GM12864 (cell line): Measurements from ENCODE around the gene PADI2.

Experiments used
- DNase-seq: peaks from one replicate; pipeline ENCODE4 v3.0.0-alpha.2; 2011; ENCODE audit warnings: low read depth
- H3K4me3 ChIP-seq: 2 replicates; pipeline ENCODE4 v1.5.1; 2011; ENCODE audit warnings: mild to moderate bottlenecking, low read depth, low read length, control low read depth
- CTCF ChIP-seq: IDR thresholded peaks from 2 replicates; pipeline ENCODE4 v1.5.1; 2011; ENCODE audit warnings: low read depth, mild to moderate bottlenecking, moderate library complexity, low read length, control low read depth, inconsistent platforms; ENCODE audit errors: missing control alignments

The PADI2 gene

GRCh38 chr1:17117451-17118265 lies 1.6 kb downstream of the PADI2 start:
- no peak for DNase-seq
- no peak for TF ChIP-seq CTCF
- H3K4me3 ChIP-seq = no peak overlapping the region

GRCh38 chr1:17116643-17117042 lies 2.6 kb downstream of the PADI2 start:
- DNase-seq = no peak
- TF ChIP-seq CTCF = no peak
- no peak overlapping the region for H3K4me3 ChIP-seq

GRCh38 chr1:17113963-17114362 lies 5.3 kb downstream of the PADI2 start:
- TF ChIP-seq CTCF = no peak
- DNase-seq = no peak
- H3K4me3 ChIP-seq = no peak overlapping the region

- DNase-seq = no peak
- no peak overlapping the region for H3K4me3 ChIP-seq
- no peak for TF ChIP-seq CTCF
These were observed 6.6 kb downstream of the PADI2 start for GRCh38 chr1:17112496-17113236.

DNA sequence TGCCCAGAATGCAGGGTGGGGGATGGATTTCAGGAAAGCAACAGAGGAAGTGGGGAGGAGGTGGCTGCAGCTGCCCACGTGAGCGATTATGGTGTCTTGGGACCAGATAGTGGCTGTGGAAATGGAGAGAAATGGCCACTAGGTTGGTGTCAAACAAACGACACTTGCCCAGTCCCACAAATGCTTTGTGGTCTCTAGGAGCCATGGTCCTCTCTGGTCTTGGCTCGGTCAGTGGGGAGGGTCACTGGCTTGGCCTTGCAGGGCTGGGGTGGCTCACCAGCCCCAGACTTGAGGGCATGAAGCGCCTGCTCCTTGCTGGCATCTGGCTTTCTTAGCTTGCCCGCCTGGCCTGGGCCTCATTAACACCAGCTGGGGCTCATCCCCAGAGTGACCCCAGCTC lies 7.2 kb downstream of the PADI2 start:
- TF ChIP-seq CTCF = no peak
- no peak for DNase-seq
- H3K4me3 ChIP-seq = no peak overlapping the region

DNA sequence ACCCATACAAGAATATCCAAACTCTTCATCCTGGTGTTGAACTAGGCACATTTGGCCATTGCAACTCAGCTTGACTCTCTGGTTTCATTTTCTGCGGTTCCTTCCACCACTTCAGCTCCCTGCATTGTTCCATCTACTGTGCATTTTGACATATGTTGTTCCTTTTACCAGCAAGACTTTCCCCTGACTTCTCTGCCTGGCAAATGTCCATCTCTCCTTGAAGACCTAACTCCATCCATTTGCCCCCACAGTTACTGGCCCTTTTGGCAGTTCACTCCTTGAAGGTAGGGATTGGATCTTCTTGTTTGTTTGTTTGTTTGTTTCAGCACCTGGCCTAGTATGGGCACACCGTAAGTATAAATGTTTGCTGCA lies 8.7 kb downstream of the PADI2 start:
- TF ChIP-seq CTCF = no peak
- no peak for DNase-seq
- H3K4me3 ChIP-seq = no peak overlapping the region
